T-helper 1 cell treated with Interleukin-12 subunit alpha and Interleukin-12 subunit beta and Interleukin-4 antibody, amounts not matched to agents 30 μg/mL and 1 μg/mL, for 36 hours (primary cell): ENCODE measurements around the gene MCCC2.
"Not testable (repeated sequence)": the region's sequence is repeated elsewhere in the genome, so short reads cannot be mapped to it uniquely, and the experiment has no call there.

ENCODE experiments used
- H3K27ac Mint-ChIP-seq: one replicate; pipeline ENCODE4 v1.8.0; 2021; ENCODE audit warnings: mild to moderate bottlenecking, mixed read lengths
- H3K27me3 Mint-ChIP-seq: one replicate; pipeline ENCODE4 v1.8.0; 2021; ENCODE audit warnings: low read depth, mixed read lengths
- H3K36me3 Mint-ChIP-seq: one replicate; pipeline ENCODE4 v1.8.0; 2021; ENCODE audit warnings: low read depth, mixed read lengths
- H3K4me1 Mint-ChIP-seq: one replicate; pipeline ENCODE4 v1.8.0; 2021; ENCODE audit warnings: low read depth, mixed read lengths
- H3K4me3 Mint-ChIP-seq: one replicate; pipeline ENCODE4 v1.8.0; 2021; ENCODE audit warnings: mild to moderate bottlenecking, moderate library complexity, mixed read lengths
- H3K9me3 Mint-ChIP-seq: one replicate; pipeline ENCODE4 v1.8.0; 2021; ENCODE audit warnings: mixed read lengths

The MCCC2 gene

GRCh38 chr5:71623221-71623794 is 36.2 kb downstream of the MCCC2 start:
- Mint-ChIP-seq H3K27ac (no peak overlapping the region), H3K27me3 (no peaks in the 10 kb centered on the region), H3K9me3 (peaks cover 7% of the 10 kb centered on the region), H3K4me3 (no peak overlapping the region), H3K4me1 (peaks cover 13% of the 10 kb centered on the region), H3K36me3 (peaks cover 32% of the 10 kb centered on the region)

DNA sequence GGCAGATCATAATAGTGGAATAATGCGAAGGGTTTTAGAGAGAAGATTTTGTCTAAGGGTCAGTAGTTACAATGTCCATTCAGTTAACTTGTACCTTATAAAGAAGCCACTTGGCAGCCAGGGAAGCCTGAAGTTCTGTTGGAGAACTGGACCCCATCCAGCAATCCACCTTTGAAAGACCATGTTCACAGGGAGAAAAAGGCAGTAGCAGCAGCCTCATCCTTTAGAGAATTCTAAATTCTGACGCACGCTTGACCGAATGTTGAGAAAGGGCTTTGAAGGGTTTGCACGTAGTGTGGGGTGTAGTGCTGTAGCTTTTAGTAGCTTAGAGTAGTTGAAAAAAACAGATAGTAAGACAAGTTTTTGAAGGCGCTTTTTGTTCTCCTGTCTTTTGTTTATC is 42.8 kb downstream of the MCCC2 start:
- Mint-ChIP-seq H3K9me3 (peaks cover 7% of the 10 kb centered on the region), H3K27ac (no peak overlapping the region), H3K4me1 (peaks cover 3% of the 10 kb centered on the region), H3K4me3 (no peak overlapping the region), H3K27me3 (no peaks in the 10 kb centered on the region), H3K36me3 (peaks cover 30% of the 10 kb centered on the region)

GRCh38 chr5:71631070-71631469 is 43.9 kb downstream of the MCCC2 start:
- H3K27ac Mint-ChIP-seq, result no peak overlapping the region
- no peak overlapping the region for H3K4me3 Mint-ChIP-seq
- peaks cover 7% of the 10 kb centered on the region for H3K9me3 Mint-ChIP-seq
- H3K36me3 Mint-ChIP-seq, result peaks cover 32% of the 10 kb centered on the region
- H3K4me1 Mint-ChIP-seq, result no peaks in the 10 kb centered on the region
- H3K27me3 Mint-ChIP-seq, result no peaks in the 10 kb centered on the region

GRCh38 chr5:71632168-71632567 is 45.0 kb downstream of the MCCC2 start:
- Mint-ChIP-seq H3K27me3 (no peaks in the 10 kb centered on the region), H3K4me3 (no peak overlapping the region), H3K36me3 (peaks cover 27% of the 10 kb centered on the region), H3K9me3 (peaks cover 4% of the 10 kb centered on the region), H3K4me1 (no peaks in the 10 kb centered on the region), H3K27ac (no peak overlapping the region)

DNA sequence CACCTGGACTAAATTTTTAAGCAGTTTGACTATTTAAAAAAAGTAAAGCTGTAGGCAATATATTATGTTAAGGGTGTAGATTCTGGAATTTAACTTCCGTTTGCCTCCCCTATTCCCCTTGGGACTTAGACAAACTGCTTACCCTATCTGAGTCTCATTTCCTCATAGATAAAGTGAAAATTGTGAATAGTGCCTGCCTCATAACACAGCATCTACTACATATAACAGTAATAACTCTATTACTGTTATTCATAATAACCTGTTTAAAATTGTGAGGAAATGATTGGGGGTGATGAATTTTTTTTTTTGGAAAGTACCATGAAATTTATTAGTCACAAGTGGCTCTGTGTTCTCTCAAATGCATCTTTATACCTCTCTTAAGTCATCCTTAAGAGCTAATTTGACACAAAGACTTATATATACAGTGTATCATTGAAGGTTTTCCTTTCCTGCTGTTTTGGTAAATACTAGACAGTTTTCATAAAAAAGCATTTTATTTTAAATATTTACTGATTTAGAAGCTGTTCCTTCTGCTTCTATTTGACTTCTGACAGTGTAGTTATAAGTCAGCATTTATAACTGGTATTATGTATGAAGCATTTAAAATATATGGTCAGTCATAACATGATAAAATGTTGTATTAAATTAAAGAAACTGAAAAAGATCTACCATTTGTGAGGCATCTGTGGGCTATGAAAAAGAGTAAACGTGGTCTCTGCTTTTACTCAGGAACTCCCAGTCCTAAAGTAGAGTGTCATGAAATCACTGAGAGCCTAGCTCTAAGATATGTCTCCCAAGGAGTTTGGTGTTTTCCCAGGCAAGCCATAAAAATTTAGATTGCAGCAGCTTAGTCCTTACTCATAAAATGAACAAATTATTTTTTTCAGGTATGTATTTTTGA is 46.4 kb downstream of the MCCC2 start:
- Mint-ChIP-seq H3K4me1 (no peaks in the 10 kb centered on the region), H3K27me3 (no peaks in the 10 kb centered on the region), H3K4me3 (no peak overlapping the region), H3K27ac (no peak overlapping the region), H3K9me3 (no peaks in the 10 kb centered on the region), H3K36me3 (peaks cover 30% of the 10 kb centered on the region)

GRCh38 chr5:71637133-71637532 is 50.0 kb downstream of the MCCC2 start:
- H3K27ac Mint-ChIP-seq, result no peak overlapping the region
- H3K4me1 Mint-ChIP-seq, result no peaks in the 10 kb centered on the region
- no peaks in the 10 kb centered on the region for H3K9me3 Mint-ChIP-seq
- no peaks in the 10 kb centered on the region for H3K27me3 Mint-ChIP-seq
- peaks cover 38% of the 10 kb centered on the region for H3K36me3 Mint-ChIP-seq
- no peak overlapping the region for H3K4me3 Mint-ChIP-seq

- no peaks in the 10 kb centered on the region for H3K9me3 Mint-ChIP-seq
- no peak overlapping the region for H3K27ac Mint-ChIP-seq
- peaks cover 25% of the 10 kb centered on the region for H3K36me3 Mint-ChIP-seq
- no peak overlapping the region for H3K4me3 Mint-ChIP-seq
- H3K4me1 Mint-ChIP-seq, result no peaks in the 10 kb centered on the region
- no peaks in the 10 kb centered on the region for H3K27me3 Mint-ChIP-seq
Measured at GRCh38 chr5:71640408-71640807, 53.3 kb downstream of the MCCC2 start.

GRCh38 chr5:71645030-71645429 is 57.9 kb downstream of the MCCC2 start:
- Mint-ChIP-seq H3K27ac (no peak overlapping the region), H3K4me3 (no peak overlapping the region), H3K4me1 (no peaks in the 10 kb centered on the region), H3K36me3 (peaks cover 40% of the 10 kb centered on the region), H3K27me3 (no peaks in the 10 kb centered on the region), H3K9me3 (no peaks in the 10 kb centered on the region)

- H3K4me3 Mint-ChIP-seq, H3K27me3 Mint-ChIP-seq, H3K9me3 Mint-ChIP-seq, H3K27ac Mint-ChIP-seq: not testable (repeated sequence)
- Mint-ChIP-seq H3K36me3 (peaks cover 55% of the 10 kb centered on the region), H3K4me1 (peaks cover 12% of the 10 kb centered on the region)
Measured at GRCh38 chr5:71650940-71651339, 63.8 kb downstream of the MCCC2 start.

- Mint-ChIP-seq H3K27me3 (no peaks in the 10 kb centered on the region), H3K9me3 (no peaks in the 10 kb centered on the region), H3K4me1 (peaks cover 12% of the 10 kb centered on the region), H3K4me3 (no peak overlapping the region), H3K27ac (no peak overlapping the region), H3K36me3 (peaks cover 51% of the 10 kb centered on the region)
Measured at GRCh38 chr5:71651579-71651978, 64.4 kb downstream of the MCCC2 start.

DNA sequence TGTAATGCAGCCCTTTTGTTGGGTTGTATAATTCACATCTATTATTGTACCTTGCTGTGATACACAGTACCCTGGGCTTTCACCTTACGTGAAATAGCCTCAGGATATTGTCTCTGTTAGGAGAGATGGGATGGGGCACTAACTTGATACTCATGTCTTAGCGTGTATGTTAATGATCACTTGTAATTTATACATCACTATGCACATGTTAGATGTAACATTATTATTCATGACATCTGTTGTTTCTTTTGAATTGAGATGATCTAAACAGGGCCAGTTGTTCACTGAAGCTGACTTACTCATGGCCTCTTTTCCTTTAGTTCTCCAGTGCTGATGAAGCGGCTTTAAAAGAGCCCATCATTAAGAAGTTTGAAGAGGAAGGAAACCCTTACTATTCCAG is 65.2 kb downstream of the MCCC2 start:
- H3K4me1 Mint-ChIP-seq, result peaks cover 12% of the 10 kb centered on the region
- H3K9me3 Mint-ChIP-seq, result no peaks in the 10 kb centered on the region
- H3K36me3 Mint-ChIP-seq, result peaks cover 50% of the 10 kb centered on the region
- no peak overlapping the region for H3K27ac Mint-ChIP-seq
- H3K4me3 Mint-ChIP-seq, result no peak overlapping the region
- H3K27me3 Mint-ChIP-seq, result no peaks in the 10 kb centered on the region

DNA sequence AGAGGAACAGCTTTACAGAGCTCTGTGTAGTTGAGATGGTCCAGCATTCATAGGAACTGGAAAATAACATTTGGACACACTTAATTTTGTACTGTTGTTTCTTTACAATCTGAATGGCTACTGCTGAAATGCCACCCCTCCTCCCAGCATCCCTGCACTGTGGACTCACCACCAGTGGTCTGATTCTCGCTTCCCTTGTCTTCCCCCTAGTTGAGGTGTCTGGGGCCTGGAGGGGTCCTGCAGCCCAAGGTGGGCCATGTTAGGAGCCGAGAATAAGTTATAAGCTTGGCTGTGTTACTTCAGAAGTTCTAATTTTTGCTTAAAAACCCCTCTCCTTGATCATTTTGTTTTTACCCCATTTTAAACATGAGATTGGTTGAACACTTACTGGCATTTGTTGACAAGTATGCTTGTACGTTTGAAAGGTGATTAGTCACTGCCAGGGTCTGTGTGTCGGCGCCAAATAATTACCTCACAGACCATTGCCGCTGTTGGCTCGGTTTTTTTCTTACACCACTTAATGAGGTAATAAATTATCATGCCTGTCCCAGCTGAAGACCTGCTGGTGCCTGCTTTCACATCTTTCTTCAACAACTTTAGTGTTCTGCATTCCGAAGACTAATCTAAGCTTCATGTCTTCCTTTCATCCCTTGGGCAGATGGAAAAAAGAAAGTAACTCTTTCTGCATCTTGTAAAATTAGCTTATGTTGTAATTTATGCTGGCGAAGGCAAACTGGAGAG is 65.8 kb downstream of the MCCC2 start:
- no peaks in the 10 kb centered on the region for H3K9me3 Mint-ChIP-seq
- H3K27ac Mint-ChIP-seq, result no peak overlapping the region

GRCh38 chr5:71658916-71659662 is 71.9 kb downstream of the MCCC2 start:
- H3K36me3 Mint-ChIP-seq, result peaks cover 15% of the 10 kb centered on the region
- no peaks in the 10 kb centered on the region for H3K27me3 Mint-ChIP-seq
- no peak overlapping the region for H3K4me3 Mint-ChIP-seq
- H3K9me3 Mint-ChIP-seq, result no peaks in the 10 kb centered on the region
- no peaks in the 10 kb centered on the region for H3K4me1 Mint-ChIP-seq
- H3K27ac Mint-ChIP-seq, result no peak overlapping the region

More for the DNA sequence above, 65.8 kb downstream of the MCCC2 start:
- H3K36me3 Mint-ChIP-seq, result peaks cover 51% of the 10 kb centered on the region
- no peak overlapping the region for H3K4me3 Mint-ChIP-seq
- H3K27me3 Mint-ChIP-seq, result no peaks in the 10 kb centered on the region
- H3K4me1 Mint-ChIP-seq, result peaks cover 12% of the 10 kb centered on the region

- Mint-ChIP-seq H3K9me3 (no peaks in the 10 kb centered on the region), H3K36me3 (peaks cover 10% of the 10 kb centered on the region), H3K27ac (no peak overlapping the region), H3K27me3 (no peaks in the 10 kb centered on the region), H3K4me3 (no peak overlapping the region), H3K4me1 (no peaks in the 10 kb centered on the region)
Measured at GRCh38 chr5:71662381-71662780, 75.2 kb downstream of the MCCC2 start.
